ENCODE results near the gene ARL6.

The ARL6 gene

GRCh38 chr3:97764407-97765238 is at the start of gene ARL6:
ARL6 (plus strand) TSS chr3:97764758; CDS start chr3:97768108, 3,350 bp downstream.
- peak within 1 kb of the TSS; percentile 68 for H3K4me3 ChIP-seq (ENCODE audit: low read depth, low read length)
- TF ChIP-seq CTCF (IDR thresholded peaks at IDR 0.05; ENCODE audit: low read depth, low read length, missing control alignments), result peak; percentile 6
- DNase-seq (ENCODE audit: low read depth), result peak; percentile 59

- peak; percentile 19 for DNase-seq (ENCODE audit: low read depth)
- peak; percentile 87 for TF ChIP-seq CTCF (IDR thresholded peaks at IDR 0.05; ENCODE audit: low read depth, low read length, missing control alignments)
- no peak overlapping the region for H3K4me3 ChIP-seq (ENCODE audit: low read depth, low read length)
These were observed 45.3 kb upstream of the ARL6 start for GRCh38 chr3:97719156-97719821.

GRCh38 chr3:97720417-97720816 is 44.1 kb upstream of the ARL6 start:
- no peak for TF ChIP-seq CTCF (IDR thresholded peaks at IDR 0.05; ENCODE audit: low read depth, low read length, missing control alignments)
- no peak for DNase-seq (ENCODE audit: low read depth)
- no peak overlapping the region for H3K4me3 ChIP-seq (ENCODE audit: low read depth, low read length)

- DNase-seq (ENCODE audit: low read depth), result no peak
- no peak for TF ChIP-seq CTCF (IDR thresholded peaks at IDR 0.05; ENCODE audit: low read depth, low read length, missing control alignments)
- no peak overlapping the region for H3K4me3 ChIP-seq (ENCODE audit: low read depth, low read length)
These were observed 43.1 kb upstream of the ARL6 start for GRCh38 chr3:97721446-97721845.

GRCh38 chr3:97736928-97737327 is 27.6 kb upstream of the ARL6 start:
- DNase-seq (ENCODE audit: low read depth), result no peak
- H3K4me3 ChIP-seq (ENCODE audit: low read depth, low read length), result no peak overlapping the region
- no peak for TF ChIP-seq CTCF (IDR thresholded peaks at IDR 0.05; ENCODE audit: low read depth, low read length, missing control alignments)

- DNase-seq (ENCODE audit: low read depth), result no peak
- H3K4me3 ChIP-seq (ENCODE audit: low read depth, low read length), result no peak overlapping the region
- TF ChIP-seq CTCF (IDR thresholded peaks at IDR 0.05; ENCODE audit: low read depth, low read length, missing control alignments), result no peak
These were observed 25.8 kb upstream of the ARL6 start for GRCh38 chr3:97738761-97739160.

Data from GM12864 (cell line).